Measurements from ENCODE around the gene PLAGL2. TPM values are rescaled to one million over a fixed set of nuclear protein-coding genes. Genes with fewer than 3 reads are reported as not detected.

The PLAGL2 gene
- total RNA-seq, 1 donor from 2014 or later: 6.7 TPM

- Histone ChIP-seq H3K4me3 (no peak overlapping the region), H3K27ac (no peak overlapping the region), H3K9me3 (no peaks in the 10 kb centered on the region), H3K36me3 (peaks cover 70 to 74% of the 10 kb centered on the region in 2 donors), H3K27me3 (no peaks in the 10 kb centered on the region), H3K4me1 (no peaks in the 10 kb centered on the region)
- TF ChIP-seq CTCF (IDR thresholded peaks at IDR 0.05): no peak
- intact Hi-C loops (cut with DNase I): no loop called here
- no peak for DNase-seq (ENCODE audit: low spot score in 2 of 2)
Observed at GRCh38 chr20:32157611-32158010, 49.9 kb downstream of the PLAGL2 start.

- H3K4me1 ChIP-seq: no peaks in the 10 kb centered on the region
- DNase-seq (ENCODE audit: low spot score in 2 of 2): peak; percentile 65 to 91
- no peak for TF ChIP-seq CTCF (IDR thresholded peaks at IDR 0.05)
- intact Hi-C loops (cut with DNase I): no loop called here
- no peaks in the 10 kb centered on the region for H3K27me3 ChIP-seq
- peak overlapping the region; percentile 1 to 12 for H3K27ac ChIP-seq
- no peak overlapping the region for H3K4me3 ChIP-seq
- no peaks in the 10 kb centered on the region for H3K9me3 ChIP-seq
- H3K36me3 ChIP-seq: peaks cover 59 to 72% of the 10 kb centered on the region in 2 donors
Observed at GRCh38 chr20:32155017-32155981, 52.2 kb downstream of the PLAGL2 start.

- H3K4me1 ChIP-seq: no peaks in the 10 kb centered on the region
- H3K27ac ChIP-seq: no peak overlapping the region
- H3K4me3 ChIP-seq: no peak overlapping the region
- TF ChIP-seq CTCF (IDR thresholded peaks at IDR 0.05): no peak
- peaks cover 57 to 73% of the 10 kb centered on the region in 2 donors for H3K36me3 ChIP-seq
- H3K27me3 ChIP-seq: no peaks in the 10 kb centered on the region
- intact Hi-C loops (cut with DNase I): no loop called here
- H3K9me3 ChIP-seq: no peaks in the 10 kb centered on the region
- DNase-seq (ENCODE audit: low spot score in 2 of 2): no peak
Observed at GRCh38 chr20:32153771-32154170, 53.8 kb downstream of the PLAGL2 start.

- Histone ChIP-seq H3K4me3 (no peak overlapping the region), H3K27me3 (no peaks in the 10 kb centered on the region), H3K9me3 (no peaks in the 10 kb centered on the region), H3K4me1 (no peaks in the 10 kb centered on the region), H3K36me3 (peaks cover 55 to 72% of the 10 kb centered on the region in 2 donors), H3K27ac (no peak overlapping the region)
- intact Hi-C loops (cut with DNase I): no loop called here
- no peak for TF ChIP-seq CTCF (IDR thresholded peaks at IDR 0.05)
- DNase-seq (ENCODE audit: low spot score in 2 of 2): no peak
Observed at GRCh38 chr20:32153156-32153665, 54.3 kb downstream of the PLAGL2 start.

GRCh38 chr20:32152421-32153155 lies 55.0 kb downstream of the PLAGL2 start:
- TF ChIP-seq CTCF (IDR thresholded peaks at IDR 0.05): no peak
- H3K4me1 ChIP-seq: no peaks in the 10 kb centered on the region
- H3K4me3 ChIP-seq: no peak overlapping the region
- intact Hi-C loops (cut with DNase I): no loop called here
- DNase-seq (ENCODE audit: low spot score in 2 of 2): no peak
- H3K27ac ChIP-seq: no peak overlapping the region
- peaks cover 50 to 69% of the 10 kb centered on the region in 2 donors for H3K36me3 ChIP-seq
- H3K27me3 ChIP-seq: no peaks in the 10 kb centered on the region
- no peaks in the 10 kb centered on the region for H3K9me3 ChIP-seq

Data from ascending aorta (tissue), 2 donors.